HG03045 (cell line): ENCODE results near the gene ZNF232.
"Not testable (repeated sequence)": the region's sequence is repeated elsewhere in the genome, so short reads cannot be mapped to it uniquely, and the experiment has no call there.

Source experiments
- ATAC-seq: cut with Tn5 transposase; IDR thresholded peaks from one replicate; pipeline ENCODE4 v1.9.1; 2021; ENCODE audit warnings: mild to moderate bottlenecking, moderate library complexity; ENCODE audit not compliant: unreplicated experiment

Gene ZNF232

DNA sequence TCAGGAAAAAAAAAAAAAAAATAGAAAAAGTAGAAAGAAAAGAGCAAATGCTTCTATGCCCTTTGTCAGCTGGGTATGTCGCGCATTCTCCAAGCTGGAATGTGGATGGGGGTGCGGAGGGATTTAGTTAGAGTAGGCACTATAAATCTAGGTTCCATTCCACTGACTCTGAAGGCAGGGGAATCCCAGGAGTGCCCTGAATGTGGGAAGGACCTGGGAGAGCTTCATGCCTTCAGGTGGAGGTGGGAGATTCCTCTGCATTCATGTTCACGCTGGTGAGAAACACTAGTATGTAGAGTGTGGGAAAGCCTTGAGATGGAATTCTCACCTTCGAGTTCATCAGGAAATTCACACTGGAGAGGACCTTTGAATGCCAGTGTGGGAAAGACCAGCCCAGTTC is 12.4 kb downstream of the ZNF232 start:
- ATAC-seq: no peak

DNA sequence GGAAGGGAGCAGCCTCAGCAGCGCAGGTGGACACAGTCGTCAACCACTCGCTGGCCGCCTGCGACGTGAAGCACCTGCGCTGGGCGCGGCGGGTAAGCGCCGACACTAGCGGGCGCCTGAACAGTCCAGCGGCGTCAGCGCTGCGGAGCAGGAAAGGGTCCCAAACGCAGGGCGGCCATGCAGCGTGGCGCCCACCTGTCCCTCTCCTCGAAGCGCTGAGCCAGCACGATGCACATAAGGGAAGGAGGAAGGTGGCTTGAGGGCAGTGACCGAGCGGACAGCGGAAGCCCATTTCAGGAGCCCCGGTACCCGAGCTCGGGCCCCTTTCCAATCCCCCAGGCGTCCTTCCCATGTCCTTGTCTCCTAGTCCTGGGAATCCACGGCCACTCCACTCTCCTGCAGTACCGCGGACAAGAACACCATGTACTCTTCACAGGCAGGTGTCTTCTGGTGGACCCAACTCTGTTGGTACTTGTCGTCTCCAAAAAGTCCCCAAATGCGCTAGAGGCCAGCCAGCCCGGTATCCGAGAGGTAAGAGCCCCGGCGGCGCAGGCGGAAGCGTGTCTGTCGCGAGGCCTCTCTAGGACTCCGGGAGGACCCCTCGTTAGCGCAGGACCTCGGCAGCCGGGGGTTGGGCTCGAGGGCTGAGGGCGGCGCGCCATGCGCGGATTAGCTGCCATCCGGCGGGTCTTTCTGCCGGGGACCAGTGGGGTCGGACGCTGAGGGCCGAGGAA is 14.4 kb downstream of the ZNF232 start:
- ATAC-seq: no peak

DNA sequence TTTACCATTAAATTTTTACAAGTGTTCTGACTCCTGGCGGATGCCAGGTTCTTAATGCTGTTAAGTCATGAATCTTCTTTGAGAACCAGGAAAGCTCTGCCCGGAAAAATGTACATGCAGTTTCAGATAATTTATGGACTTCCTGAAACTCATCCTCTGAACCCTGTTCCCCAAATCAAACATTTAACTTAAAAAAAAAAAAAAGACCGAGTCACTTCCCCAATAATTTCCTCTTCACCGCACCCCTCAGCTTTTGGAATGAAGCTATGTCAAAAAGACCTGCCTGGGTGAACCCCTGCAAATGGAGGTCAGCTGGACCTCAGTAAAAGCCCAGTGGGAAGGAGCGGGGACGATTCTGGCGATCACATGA is 15.0 kb downstream of the ZNF232 start:
- ATAC-seq: no peak

DNA sequence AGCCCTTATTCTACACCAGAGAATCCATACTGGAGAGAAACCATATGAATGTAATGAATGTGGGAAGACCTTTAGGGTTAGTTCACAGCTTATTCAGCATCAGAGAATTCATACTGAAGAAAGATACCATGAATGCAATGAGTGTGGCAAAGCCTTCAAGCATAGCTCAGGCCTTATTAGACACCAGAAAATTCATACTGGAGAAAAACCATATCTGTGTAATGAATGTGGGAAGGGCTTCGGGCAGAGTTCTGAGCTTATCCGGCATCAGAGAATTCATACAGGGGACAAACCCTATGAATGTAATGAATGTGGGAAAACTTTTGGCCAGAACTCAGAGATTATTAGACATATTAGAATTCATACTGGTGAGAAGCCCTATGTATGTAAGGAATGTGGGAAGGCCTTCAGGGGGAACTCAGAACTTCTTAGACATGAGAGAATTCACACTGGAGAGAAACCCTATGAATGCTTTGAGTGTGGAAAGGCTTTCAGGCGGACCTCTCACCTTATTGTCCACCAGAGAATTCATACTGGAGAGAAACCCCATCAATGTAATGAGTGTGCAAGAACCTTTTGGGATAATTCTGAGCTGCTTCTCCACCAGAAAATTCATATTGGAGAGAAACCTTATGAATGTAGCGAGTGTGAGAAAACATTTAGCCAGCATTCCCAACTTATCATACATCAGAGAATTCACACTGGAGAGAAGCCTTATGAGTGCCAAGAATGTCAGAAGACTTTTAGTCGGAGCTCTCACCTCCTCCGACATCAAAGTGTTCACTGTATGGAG is 19.3 kb downstream of the ZNF232 start:
- no peak for ATAC-seq

DNA sequence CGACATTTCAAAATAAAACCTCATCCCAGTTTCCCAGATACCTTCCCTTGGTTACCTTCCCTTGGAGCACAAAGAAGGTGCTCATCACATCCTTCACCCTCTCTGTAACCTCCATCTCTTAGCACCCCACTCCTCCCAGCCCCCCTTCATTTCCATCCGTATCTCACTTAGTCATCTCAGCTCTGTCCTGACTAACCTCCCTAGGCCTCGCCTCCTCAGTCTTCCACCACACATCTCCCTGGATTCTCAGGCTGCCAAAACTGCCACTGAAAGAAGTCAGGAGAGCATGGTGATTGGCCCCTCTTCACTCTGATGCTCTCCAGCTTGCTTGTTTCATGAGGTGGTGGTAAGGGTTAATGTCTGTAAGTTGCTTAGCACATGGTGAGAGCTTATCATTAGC is 31.1 kb downstream of the ZNF232 start:
- no peak for ATAC-seq

DNA sequence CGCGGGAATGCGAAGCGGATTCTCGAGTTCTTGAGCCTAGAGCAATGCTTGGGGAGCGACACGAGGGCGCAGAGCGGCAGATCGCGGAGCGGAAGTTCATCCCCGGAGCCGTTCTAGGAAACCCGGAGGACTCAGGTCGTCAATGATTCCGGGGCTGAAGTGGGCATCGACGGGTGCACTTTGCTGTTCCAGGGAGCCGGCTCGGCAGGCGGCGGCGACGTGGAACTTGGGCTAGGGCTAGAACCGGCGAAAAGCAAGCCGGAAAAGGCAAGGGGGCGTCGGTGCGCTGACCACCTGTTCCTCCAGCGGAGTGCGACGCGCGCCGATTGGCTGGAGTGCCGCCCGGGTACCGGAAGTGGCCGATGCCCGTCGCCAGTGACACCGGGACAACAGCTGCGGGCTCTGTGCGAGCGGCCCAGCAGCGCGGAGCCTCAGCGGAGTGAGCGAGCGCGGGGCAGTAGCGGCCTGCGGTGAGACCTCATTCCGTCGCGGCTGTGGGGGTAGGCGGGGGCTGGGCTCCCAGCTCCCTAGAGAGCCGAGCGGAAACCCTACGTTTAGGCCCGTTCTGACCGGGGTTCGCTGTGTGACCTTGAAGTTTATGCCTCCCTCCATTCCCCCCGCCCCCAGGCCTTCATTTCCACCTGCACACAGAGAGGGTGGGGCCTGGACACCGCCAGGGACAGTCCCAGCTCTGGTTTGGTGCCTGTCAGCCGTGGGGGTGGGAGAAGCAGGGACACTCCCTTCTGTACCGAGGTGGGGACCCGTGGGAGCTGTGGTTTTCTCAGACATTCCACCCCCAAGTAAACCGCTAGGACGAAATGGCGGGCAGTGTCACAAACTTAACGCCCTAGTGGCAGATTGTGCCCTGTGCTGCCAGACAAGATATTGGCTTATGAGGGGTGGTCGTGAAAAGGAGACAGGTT is 33.3 kb downstream of the ZNF232 start, which contains the start of gene ZFP3:
Gene ZFP3, plus strand, starts transcription at position 362 of the 923 bp plus-strand sequence. CDS start 13,038 bp downstream, outside the sequence.
- peak; percentile 81 for ATAC-seq

DNA sequence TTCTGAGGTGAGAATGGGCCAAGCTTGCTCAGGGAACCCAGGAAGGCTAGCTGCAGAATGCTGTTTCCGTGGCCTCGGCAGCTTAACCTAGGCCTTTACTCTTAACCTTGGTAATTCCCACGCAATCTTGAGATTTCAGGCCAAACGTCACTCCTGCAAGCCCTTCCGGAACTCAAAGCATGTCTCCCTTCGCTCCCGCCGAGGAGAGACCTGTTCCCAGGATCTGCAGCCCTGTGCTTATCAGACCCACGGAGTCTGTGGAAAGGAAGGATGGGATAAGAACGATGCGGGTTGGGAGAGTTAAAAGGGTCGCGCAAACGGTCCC is 33.9 kb downstream of the ZNF232 start:
- ATAC-seq: no peak

DNA sequence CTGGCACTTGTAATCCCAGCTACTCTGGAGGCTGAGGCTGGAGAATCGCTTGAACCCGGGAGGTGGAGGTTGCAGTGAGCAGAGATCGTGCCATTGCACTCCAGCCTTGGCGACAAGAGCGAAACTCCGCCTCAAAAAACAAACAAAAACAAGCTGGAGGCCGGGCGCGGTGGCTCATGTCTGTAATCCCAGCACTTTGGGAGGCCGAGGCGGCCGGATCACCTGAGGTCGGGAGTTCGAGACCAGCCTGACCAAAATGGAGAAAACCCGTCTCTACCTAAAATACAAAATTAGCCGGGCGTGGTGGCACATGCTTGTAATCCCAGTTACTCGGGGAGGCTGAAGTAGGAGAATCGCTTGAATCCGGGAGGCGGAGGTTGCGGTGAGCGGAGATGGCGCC is 34.4 kb downstream of the ZNF232 start:
- not testable (repeated sequence) for ATAC-seq

DNA sequence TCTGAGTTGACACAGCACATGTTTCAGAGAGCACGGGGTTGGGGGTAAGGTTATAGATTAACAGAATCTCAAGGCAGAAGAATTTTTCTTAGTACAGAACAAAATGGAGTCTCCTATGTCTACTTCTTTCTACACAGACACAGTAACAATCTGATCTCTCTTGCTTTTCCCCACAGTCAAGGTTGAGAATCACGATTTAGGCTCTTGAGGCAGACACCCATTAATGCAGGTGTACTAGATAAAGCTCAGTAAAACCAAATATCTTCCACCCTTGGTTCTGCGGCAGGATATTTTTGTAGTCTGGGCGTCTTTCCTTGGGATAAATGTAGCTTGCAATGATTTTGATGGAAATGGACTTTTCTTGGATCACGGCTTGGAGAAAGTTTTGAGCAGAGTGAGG is 36.2 kb downstream of the ZNF232 start:
- not testable (repeated sequence) for ATAC-seq

DNA sequence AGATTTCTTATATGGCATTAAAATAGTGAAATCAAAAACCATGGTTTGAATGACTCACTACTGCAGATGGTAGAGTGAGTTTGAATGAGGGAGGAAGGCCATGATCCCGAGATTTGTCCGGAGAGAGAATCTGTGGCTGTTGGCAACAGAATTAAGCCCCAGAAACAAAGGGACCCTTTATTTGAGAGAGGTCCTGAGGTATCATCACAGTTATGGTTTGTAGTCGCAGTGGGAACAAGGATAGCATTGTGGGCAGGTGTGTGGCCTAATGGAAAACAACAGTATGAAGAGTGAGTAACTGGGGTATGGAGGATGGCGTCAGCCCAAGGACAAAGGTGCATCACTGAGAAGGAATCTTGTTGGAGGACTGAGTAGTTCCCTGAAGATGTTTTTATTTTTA is 42.0 kb downstream of the ZNF232 start:
- no peak for ATAC-seq

DNA sequence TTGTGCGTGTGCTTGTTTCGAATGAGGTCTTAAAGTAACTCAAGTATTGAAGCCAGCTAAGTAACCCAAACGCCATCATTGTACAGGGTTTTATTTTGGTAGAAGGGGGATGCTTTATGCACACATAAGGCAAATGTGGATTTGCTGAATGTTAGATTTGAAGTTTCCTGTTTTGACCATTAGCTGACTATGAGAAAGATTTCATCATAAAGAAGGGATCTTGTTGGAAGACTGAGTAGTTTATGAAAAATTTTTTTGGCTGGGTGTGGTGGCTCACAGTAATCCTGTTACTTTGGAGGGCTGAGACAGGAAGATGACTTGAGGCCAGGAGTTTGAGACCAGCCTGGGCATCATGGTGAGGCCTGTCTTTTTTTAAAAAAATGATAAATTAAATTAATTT is 43.4 kb downstream of the ZNF232 start:
- no peak for ATAC-seq

DNA sequence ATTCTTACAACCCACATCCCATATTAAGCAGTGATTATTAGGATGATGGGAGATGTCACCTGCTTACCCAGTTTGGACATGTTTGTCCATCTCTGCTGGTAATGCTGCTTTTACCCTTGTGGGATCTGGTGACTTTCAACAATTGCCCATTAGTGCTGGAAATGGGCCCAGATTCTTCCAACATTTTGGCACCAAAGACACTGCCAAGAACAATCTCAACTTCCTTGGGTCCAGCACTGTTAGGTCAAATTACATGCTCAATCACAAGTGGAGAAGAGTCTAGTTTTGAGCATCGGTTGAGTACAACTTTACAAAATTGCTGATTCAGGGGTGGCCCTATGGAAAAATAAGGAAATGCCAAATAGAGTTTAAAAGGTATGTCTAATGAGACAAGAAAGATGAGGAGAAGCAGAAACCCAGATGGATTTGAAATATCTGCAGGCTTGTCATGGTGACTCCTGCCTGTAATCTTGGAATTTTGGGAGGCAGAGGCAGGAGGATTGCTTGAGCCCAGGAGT is 46.4 kb downstream of the ZNF232 start:
- ATAC-seq: no peak
